A673 (cell line): ENCODE measurements around the gene DUSP5. TPM values are rescaled to one million over a fixed set of nuclear protein-coding genes. Genes with fewer than 3 reads are reported as not detected.

Source experiments
- BruUV-seq: library from RNA; stranded (reverse); fragments of 400-500 nt; replicated peaks from 2 replicates; lab custom pipeline; 2021; lab: Mats Ljungman, UMichigan
- CTCF ChIA-PET: fragments of 300-600 bp; sonication (Branson Sonifier 250); formaldehyde crosslinking; loops from one replicate; lab custom pipeline; 2022; ENCODE audit warnings: antibody characterized with exemption; lab: Charles Lee
- POLR2A ChIA-PET: fragments of 300-600 bp; sonication (Branson Sonifier 250); formaldehyde crosslinking; loops from one replicate; lab custom pipeline; 2022; ENCODE audit warnings: antibody characterized with exemption; ENCODE audit not compliant: low non-redundant PET; lab: Charles Lee
- DNase-seq: peaks from one replicate; pipeline ENCODE4 v3.0.0-alpha.2; 2015; ENCODE audit warnings: low spot score
- H3K27ac ChIP-seq: fragments of 200-600 bp; sonication (generic); 2 replicates; pipeline ENCODE4 v1.5.1; 2016; ENCODE audit warnings: mixed run types, low read depth, mild to moderate bottlenecking, mixed read lengths, antibody characterized with exemption, low read length; ENCODE audit not compliant: poor library complexity, severe bottlenecking
- H3K27me3 ChIP-seq: fragments of 200-600 bp; sonication (generic); replicated peaks from 2 replicates; pipeline ENCODE4 v1.6.1; 2017; ENCODE audit warnings: mixed run types, low read depth, mild to moderate bottlenecking, mixed read lengths, antibody characterized with exemption, low read length; ENCODE audit not compliant: insufficient read depth, poor library complexity
- H3K36me3 ChIP-seq: fragments of 200-600 bp; sonication (generic); 2 replicates; pipeline ENCODE4 v1.6.1; 2016; ENCODE audit warnings: mixed run types, mild to moderate bottlenecking, mixed read lengths, antibody characterized with exemption, low read length; ENCODE audit not compliant: insufficient read depth, poor library complexity, severe bottlenecking
- H3K4me1 ChIP-seq: fragments of 200-600 bp; sonication (generic); 2 replicates; pipeline ENCODE4 v1.6.1; 2017; ENCODE audit warnings: mixed run types, mild to moderate bottlenecking, mixed read lengths, antibody characterized with exemption, low read length; ENCODE audit not compliant: insufficient read depth, poor library complexity, severe bottlenecking
- H3K4me3 ChIP-seq: fragments of 200-600 bp; sonication (generic); 2 replicates; pipeline ENCODE4 v1.5.1; 2016; ENCODE audit warnings: low read depth, mixed run types, mild to moderate bottlenecking, mixed read lengths, low read length; ENCODE audit not compliant: poor library complexity, severe bottlenecking
- H3K9me3 ChIP-seq: fragments of 200-600 bp; sonication (generic); 2 replicates; pipeline ENCODE4 v1.6.1; 2016; ENCODE audit warnings: mixed run types, low read depth, mild to moderate bottlenecking, mixed read lengths, antibody characterized with exemption, low read length; ENCODE audit not compliant: poor library complexity, severe bottlenecking
- CTCF ChIP-seq: fragments of 300-800, 200-600 bp; sonication (generic); conservative IDR thresholded peaks from 2 replicates; pipeline ENCODE4 v1.5.1; 2017; ENCODE audit warnings: low read depth, mild to moderate bottlenecking, antibody characterized with exemption, low read length, moderate library complexity, mixed read lengths
- EZH2 ChIP-seq: fragments of 200-600 bp; sonication (generic); IDR thresholded peaks from 2 replicates; pipeline ENCODE4 v1.6.1; 2017; ENCODE audit warnings: borderline replicate concordance, low read depth, mild to moderate bottlenecking, mixed read lengths, antibody characterized with exemption, low read length; ENCODE audit not compliant: poor library complexity, severe bottlenecking
- intact Hi-C: fragments of 100-400 bp; cut with micrococcal nuclease; formaldehyde crosslinking; loops from one replicate; pipeline ENCODE4 v1.10.0; 2022; ENCODE audit not compliant: unreplicated experiment
- total RNA-seq: library from RNA; stranded (reverse); gene quantifications from 2 replicates; pipeline ENCODE4 v1.2.3, GENCODE V29; 2021

Gene DUSP5
- total RNA-seq, 1 experiment from 2014 or later, result 29.3 TPM

- H3K9me3 ChIP-seq, result no peaks in the 10 kb centered on the region
- no peak overlapping the region for H3K4me3 ChIP-seq
- intact Hi-C loops, result no loop called here
- no peak for TF ChIP-seq CTCF
- no peak for TF ChIP-seq EZH2
- H3K27me3 ChIP-seq, result no peaks in the 10 kb centered on the region
- CTCF ChIA-PET, result interaction anchor here (0.6 kb wide), 1 partner anchor 92 kb away, joined by 3 read pairs; no protein-coding TSS in a partner anchor
- no peak for DNase-seq
- POLR2A ChIA-PET, result no interaction called here
- peak overlapping the region; percentile 22 for H3K27ac ChIP-seq
- no TSS peak for BruUV-seq
- peaks cover 65% of the 10 kb centered on the region for H3K4me1 ChIP-seq
- peaks cover 45% of the 10 kb centered on the region for H3K36me3 ChIP-seq
Observed at GRCh38 chr10:110504111-110504735, 6.5 kb downstream of the DUSP5 start.

- intact Hi-C loops, result no loop called here
- no TSS peak for BruUV-seq
- peaks cover 51% of the 10 kb centered on the region for H3K36me3 ChIP-seq
- H3K27me3 ChIP-seq, result no peaks in the 10 kb centered on the region
- DNase-seq, result no peak
- no peaks in the 10 kb centered on the region for H3K9me3 ChIP-seq
- CTCF ChIA-PET, result no interaction called here
- H3K27ac ChIP-seq, result peak overlapping the region; percentile 44
- POLR2A ChIA-PET, result no interaction called here
- H3K4me1 ChIP-seq, result peaks cover 58% of the 10 kb centered on the region
- H3K4me3 ChIP-seq, result no peak overlapping the region
- TF ChIP-seq CTCF (no peak), EZH2 (no peak)
Observed at GRCh38 chr10:110505130-110505770, 7.5 kb downstream of the DUSP5 start.

GRCh38 chr10:110506448-110506847 is 8.7 kb downstream of the DUSP5 start:
- Histone ChIP-seq H3K9me3 (no peaks in the 10 kb centered on the region), H3K27me3 (no peaks in the 10 kb centered on the region), H3K4me3 (no peak overlapping the region), H3K36me3 (peaks cover 63% of the 10 kb centered on the region), H3K27ac (no peak overlapping the region), H3K4me1 (peaks cover 46% of the 10 kb centered on the region)
- intact Hi-C loops, result no loop called here
- CTCF ChIA-PET, result no interaction called here
- DNase-seq, result no peak
- POLR2A ChIA-PET, result no interaction called here
- TF ChIP-seq CTCF, result no peak
- no TSS peak for BruUV-seq
